HG02759 (cell line): ENCODE measurements around the gene TWIST2.

Experiments
- ATAC-seq: cut with Tn5 transposase; IDR thresholded peaks from one replicate; pipeline ENCODE4 v1.9.1; 2021; ENCODE audit warnings: mild to moderate bottlenecking, moderate library complexity; ENCODE audit not compliant: unreplicated experiment

The TWIST2 gene

DNA sequence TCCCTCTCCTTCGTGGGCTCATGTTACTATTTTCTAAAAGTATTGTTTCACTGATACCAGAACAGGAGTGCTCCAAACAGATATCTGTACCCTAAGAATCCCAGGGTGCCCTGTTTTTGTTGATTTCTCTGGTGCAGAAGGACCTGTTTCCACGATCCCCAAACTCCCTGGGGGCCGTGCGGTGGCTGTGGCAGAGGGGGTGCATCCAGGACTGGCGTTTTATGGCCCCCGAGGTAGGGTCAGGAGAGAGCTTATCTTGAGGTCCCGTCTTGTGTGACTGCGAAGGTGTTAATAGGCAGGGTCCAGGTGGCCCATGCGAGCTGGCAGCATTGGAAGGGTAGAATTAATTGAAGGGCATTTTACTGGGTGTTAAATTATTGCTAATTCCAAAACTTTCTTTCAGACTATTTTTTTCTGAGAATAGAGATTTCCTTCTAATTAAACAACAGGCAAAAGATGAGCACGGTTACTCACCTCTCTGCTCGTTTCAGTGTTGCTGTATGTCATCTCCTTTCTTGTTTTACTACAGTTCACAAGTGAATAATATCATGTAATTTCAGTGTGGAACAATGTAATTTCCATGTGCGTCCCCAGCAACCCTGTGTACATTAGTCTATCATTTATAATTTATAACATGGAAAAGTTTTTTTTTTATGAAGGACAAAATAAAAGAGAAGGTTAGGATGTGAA is 8.2 kb downstream of the TWIST2 start:
- ATAC-seq: no peak

DNA sequence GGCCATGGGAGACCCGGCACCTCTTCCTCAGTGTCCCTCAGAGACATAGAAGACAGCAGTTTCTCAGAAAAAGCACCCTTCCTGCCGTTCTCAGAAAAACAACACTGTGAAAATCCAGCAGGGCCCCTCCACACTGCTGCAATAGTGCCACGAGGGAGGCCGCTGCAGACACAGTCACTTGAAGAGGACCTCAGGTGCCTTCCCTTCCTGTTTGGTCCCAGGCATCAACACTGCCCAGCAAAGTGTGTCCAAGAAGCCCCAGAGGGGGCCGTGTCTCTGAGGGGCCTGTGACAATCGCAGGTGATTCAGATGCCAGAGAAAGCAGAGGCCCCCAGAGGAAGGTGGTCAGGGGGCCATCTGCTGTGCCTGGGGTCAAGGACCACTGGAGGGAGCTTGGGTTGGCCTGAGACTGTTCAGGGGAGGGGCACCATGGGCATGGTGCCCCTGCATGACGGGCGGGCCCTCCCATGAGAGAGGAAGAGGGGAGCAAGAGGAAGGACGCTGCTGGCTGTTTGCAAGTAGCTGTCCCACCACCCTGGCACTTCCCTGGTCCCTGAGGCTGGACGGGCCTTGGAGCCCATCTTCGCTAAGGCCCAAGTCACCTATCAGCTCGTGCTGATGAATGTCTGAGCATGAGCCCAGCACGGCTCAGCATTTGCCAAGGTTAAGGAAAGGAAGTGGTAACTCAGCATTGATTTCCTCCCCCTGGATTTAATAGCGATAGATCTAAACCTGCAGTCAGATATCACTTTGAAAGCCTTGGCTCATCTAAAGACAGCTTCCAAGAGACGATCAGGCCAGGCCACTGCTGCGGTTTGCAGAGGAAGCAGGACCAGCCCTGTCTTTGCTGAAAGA is 9.1 kb downstream of the TWIST2 start:
- ATAC-seq: no peak

GRCh38 chr2:238857959-238858358 is 10.1 kb downstream of the TWIST2 start:
- no peak for ATAC-seq

- no peak for ATAC-seq
Observed at GRCh38 chr2:238859636-238860347, 11.9 kb downstream of the TWIST2 start.

DNA sequence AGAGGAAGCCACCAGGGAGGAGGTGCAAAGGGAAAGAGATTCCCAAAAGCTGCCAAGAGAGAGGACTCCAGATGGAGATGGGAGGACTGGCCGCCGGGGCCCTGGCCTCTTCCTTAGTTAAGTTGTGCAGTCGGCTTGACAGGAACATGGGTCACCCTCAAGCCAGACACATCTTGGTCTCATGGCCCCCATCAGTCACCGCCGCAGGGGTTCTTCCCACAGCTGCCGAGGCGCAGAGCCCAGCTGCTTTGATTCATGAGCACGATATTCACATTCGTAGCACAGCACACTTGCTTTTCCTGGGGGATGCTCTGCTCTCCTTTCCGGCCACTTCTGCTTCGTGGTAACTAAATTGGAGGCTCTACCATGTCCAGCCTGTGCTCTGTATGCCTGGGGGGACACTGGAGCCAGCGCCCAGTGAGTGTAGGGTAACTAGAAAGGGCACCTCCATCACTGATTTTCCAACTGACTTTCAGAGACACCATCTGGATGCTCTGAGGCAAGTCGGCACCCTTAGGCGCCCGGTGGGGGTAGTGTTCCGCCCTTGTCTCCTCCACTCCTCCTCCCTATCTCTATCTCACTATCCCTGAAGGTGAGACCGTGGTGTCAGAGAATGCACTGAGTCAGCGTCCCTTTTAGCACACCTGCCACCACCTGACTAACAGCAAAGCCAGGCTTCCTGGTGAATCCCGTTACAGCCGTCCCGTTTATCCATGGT is 13.3 kb downstream of the TWIST2 start:
- ATAC-seq: no peak

DNA sequence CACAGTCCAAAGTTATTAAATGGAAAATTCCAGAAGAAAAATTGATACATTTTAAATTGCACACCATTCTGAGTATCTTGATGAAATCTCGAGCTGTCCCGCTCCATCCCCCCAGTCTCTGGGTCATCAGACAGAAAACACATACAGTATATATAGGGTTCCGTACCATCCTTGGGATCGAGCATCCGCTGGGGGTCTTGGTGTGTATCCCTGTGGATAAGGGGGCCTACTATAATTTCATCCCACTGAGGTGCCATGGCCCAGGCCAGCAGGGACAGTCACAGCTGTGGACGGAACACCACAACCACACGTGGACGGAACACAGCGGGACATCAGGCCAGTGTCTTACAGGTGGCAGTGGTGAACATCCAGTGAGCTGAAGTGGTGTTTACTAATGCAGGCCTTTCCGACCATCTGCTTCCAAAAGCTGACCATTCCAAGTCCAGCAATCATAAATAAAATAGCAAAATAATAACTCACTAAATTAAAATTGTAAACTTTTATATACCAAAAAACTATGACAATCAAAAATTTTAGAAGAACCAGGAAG is 14.0 kb downstream of the TWIST2 start:
- ATAC-seq: no peak

- no peak for ATAC-seq
Observed at GRCh38 chr2:238862701-238863100, 14.8 kb downstream of the TWIST2 start.

DNA sequence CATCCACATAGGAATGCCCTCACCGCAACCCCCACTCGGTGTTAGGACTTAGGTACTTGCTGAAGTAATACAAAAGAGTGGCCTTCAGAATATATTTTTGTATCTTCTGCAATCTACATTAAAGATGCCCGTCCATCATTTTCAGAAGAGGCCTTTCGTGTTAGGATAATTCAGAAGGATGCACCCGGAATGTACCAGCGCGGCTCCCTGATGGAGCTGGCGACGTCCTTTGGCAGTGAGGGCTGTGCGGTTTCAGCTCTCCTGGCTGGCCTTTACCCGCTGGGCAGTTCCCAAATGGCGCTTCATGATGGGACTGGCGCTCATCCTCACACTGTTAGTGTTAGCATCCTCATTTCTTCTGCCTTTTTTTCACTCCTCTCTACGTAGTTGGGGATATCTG is 15.3 kb downstream of the TWIST2 start:
- no peak for ATAC-seq

- no peak for ATAC-seq
Observed at GRCh38 chr2:238863749-238864206, 15.9 kb downstream of the TWIST2 start.

GRCh38 chr2:238864207-238865014 is 16.5 kb downstream of the TWIST2 start:
- no peak for ATAC-seq

DNA sequence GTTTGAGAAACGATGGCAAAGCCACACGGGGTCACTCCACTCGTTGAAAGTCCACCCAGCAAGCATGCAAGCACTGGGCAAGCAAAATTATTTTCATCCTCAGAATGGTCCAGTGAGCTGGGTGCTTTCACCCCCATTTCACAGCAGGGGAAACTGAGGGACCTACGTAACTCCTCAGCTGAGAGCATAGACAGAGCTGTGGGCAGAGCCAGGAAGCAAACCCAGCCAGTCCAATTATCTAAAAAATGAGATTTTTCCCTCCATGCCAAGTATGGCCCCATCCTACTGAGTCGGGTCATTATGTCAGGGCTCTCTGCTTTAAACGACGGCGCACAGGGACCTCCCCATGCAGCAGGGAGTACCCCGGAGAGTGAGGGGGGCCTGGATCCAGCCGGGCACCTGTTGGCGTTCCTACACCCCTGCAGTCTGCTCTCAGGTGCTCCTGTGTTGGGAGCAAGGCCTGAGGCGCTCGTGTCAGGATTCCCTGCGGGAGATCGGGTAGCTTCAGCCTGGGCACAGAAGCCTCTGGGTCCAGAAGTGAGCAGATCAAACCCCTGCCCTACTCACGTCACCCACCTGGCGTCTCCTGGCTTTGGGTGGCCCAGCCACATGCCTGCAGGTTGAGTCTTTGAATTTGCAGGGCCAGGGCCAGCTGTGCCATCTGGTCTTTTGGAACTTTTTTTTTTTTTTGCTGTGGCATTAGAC is 17.3 kb downstream of the TWIST2 start:
- no peak for ATAC-seq

DNA sequence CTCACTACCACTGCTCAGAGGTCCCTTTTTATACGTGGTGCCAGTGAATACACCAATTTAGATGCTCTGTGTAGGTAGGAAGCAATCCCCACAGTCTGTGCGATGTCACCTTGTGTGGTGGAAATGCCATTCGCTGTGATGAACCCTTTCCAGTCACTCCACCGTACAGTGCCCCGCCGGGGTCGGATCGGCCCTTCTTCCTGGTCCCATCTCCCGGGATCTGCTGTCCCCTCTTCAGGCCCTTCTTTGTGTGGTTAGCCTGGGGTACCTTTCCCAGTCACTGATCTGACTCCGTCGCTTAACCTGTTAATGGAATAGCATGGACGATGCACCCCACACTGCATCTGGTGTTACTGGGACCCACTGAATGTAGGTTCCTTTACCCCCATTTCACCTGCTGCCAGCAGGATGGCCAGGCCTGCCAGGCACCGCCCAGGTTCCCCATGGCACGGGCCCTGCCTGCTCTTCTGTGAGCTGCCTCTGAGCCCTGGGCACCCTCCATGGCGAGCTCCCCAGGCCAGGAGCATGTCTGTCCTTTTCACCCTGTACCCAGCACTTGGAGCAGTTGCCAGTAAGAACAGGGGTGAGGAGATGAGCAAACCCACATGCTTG is 18.0 kb downstream of the TWIST2 start:
- no peak for ATAC-seq

- no peak for ATAC-seq
Observed at GRCh38 chr2:238866656-238867277, 18.9 kb downstream of the TWIST2 start.

DNA sequence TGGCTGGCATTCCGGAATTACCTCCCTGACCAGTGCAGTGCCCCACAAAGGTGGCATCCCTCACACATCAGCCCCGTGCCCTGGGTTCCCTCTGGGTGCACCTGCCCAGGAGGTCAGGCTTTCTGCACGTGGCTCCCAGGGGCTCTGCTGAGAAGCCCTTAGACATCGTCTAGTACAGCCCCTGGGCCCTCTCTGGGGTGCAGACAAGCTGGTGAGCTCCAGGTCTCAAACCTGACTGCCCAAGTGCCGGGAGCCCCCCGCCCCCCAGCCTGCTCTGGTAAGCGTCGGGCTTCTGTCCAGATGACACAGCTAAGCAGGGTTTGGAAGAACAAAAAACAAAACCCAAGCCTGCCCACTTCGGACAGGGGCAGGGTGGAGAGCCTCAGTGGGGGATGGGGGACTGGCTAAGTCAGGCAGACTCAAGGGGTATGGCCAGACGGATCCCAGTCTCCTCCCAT is 20.2 kb downstream of the TWIST2 start:
- no peak for ATAC-seq

DNA sequence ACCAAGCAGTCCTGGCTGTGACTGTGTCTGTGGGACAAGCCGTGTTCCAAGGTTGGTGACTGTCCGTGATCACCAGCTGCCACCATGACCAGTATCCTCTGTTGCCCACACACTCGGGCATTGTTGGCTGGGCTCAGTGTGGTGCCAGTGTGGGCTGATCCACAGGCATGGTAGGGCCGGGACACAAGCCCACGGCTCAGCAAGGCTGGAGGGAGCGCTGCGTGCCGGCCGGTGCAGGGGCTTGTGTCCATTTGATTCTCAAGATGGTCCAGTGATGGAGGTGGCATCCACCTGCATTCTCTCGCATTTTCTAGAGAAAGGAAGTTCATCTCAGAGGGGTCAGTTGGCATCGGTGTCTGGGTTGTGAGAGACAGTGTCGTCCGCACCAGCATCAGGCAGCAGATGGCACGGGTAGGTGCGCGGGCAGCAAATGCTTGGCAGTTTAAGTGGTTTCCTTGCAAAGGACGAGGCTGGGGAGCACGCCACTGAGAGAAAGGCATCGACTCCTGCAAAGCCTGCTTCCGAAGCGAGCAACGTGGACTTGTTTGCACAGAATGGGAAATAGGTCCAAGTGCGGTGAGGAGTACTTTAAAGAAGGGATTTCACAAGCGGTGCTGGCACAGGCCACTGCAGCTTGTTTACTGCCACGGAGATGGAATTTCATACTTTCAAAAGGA is 20.9 kb downstream of the TWIST2 start:
- no peak for ATAC-seq

GRCh38 chr2:238869293-238870124 is 21.6 kb downstream of the TWIST2 start:
- no peak for ATAC-seq

DNA sequence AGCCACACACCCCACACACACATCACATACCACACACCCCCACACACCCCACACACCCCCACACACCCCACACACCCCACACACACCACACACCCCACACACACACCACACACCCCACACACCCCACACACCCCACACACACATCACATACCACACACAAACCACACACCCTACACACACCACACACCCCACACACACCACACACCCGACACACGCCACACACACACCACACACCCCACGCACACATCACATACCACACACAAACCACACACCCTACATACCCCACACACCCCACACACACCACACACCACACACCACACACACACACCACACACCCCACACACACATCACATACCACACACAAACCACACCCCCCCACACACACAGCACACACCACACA is 22.4 kb downstream of the TWIST2 start:
- no peak for ATAC-seq
